ENCODE measurements around the gene PDE7B. TPM values are rescaled to one million over a fixed set of nuclear protein-coding genes. Genes with fewer than 3 reads are reported as not detected.

Gene PDE7B
- total and polyA plus RNA-seq, 2 donors from 2014 or later = 4.6 to 15.4 TPM

DNA sequence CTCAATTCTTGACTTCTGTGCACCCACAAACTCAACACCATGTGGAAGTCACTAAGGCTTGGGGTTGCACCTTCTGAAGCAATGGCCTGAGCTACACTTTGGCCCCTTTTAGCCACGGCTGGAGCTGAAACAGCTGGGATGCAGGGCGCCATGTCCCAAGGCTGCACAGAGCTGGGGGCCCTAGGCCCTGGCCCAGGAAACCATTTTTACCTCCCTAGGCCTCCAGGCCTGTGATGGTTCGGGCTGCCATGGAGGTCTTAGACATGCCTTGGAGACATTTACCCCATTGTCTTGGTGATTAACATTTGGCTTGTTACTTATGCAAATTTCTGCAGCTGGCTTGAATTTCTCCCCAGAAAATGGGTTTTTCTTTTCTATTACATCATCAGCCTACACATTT lies 311.8 kb downstream of the PDE7B start:
- H3K27ac ChIP-seq (ENCODE audit: low read depth in 2 of 2, low read length in 2 of 2) = no peak overlapping the region
- no peaks in the 10 kb centered on the region for H3K27me3 ChIP-seq (ENCODE audit: control insufficient read depth, insufficient read depth, low read length)
- TF ChIP-seq, protein P1, sequence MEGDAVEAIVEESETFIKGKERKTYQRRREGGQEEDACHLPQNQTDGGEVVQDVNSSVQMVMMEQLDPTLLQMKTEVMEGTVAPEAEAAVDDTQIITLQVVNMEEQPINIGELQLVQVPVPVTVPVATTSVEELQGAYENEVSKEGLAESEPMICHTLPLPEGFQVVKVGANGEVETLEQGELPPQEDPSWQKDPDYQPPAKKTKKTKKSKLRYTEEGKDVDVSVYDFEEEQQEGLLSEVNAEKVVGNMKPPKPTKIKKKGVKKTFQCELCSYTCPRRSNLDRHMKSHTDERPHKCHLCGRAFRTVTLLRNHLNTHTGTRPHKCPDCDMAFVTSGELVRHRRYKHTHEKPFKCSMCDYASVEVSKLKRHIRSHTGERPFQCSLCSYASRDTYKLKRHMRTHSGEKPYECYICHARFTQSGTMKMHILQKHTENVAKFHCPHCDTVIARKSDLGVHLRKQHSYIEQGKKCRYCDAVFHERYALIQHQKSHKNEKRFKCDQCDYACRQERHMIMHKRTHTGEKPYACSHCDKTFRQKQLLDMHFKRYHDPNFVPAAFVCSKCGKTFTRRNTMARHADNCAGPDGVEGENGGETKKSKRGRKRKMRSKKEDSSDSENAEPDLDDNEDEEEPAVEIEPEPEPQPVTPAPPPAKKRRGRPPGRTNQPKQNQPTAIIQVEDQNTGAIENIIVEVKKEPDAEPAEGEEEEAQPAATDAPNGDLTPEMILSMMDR (IDR thresholded peaks at IDR 0.05; ENCODE audit: borderline replicate concordance, extremely low read depth, insufficient read depth) = no peak
- FAIRE-seq (no peak), DNase-seq (no peak)
- no peak overlapping the region for H3K4me3 ChIP-seq (ENCODE audit: low read length in 3 of 3)
- H3K9me3 ChIP-seq (ENCODE audit: control insufficient read depth in 2 of 3, insufficient read depth in 1 of 3, low read length in 3 of 3) = no peaks in the 10 kb centered on the region
- H3K36me3 ChIP-seq (ENCODE audit: control insufficient read depth in 2 of 3, insufficient read depth in 3 of 3, low read length in 3 of 3) = peaks cover 0 to 16% (median 6%) of the 10 kb centered on the region in 3 donors
- intact Hi-C loops (cut with DNase I) = no loop called here
- no peak overlapping the region for H3K9ac ChIP-seq (ENCODE audit: low read length in 3 of 3)
- peaks cover 0 to 2% (median 0%) of the 10 kb centered on the region in 3 donors for H3K4me1 ChIP-seq (ENCODE audit: control insufficient read depth in 2 of 3, insufficient read depth in 2 of 3, low read depth in 1 of 3, low read length in 3 of 3)

DNA sequence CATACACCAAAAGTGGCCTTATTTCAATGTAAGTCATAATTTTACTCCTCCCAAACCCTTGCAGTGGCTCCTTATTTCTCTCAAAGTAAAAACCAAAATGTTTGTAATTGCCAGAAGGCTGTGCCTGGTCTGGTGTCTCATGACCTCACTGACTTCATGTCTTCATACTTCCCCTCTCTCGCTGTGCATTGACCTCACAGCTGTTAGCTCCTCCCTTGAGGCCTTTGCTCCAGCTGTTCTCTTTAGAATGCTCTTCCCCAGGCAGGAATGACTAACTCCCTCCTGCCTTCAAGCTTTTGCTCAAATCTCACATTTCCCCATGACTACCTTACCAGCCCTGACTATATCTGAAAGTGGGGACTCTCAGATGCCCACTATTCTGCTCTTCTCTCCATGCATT lies 315.3 kb downstream of the PDE7B start:
- H3K27ac ChIP-seq (ENCODE audit: low read depth in 2 of 2, low read length in 2 of 2) = no peak overlapping the region
- no peaks in the 10 kb centered on the region for H3K4me1 ChIP-seq (ENCODE audit: control insufficient read depth in 2 of 3, insufficient read depth in 2 of 3, low read depth in 1 of 3, low read length in 3 of 3)
- FAIRE-seq (no peak), DNase-seq (no peak)
- no peak overlapping the region for H3K4me3 ChIP-seq (ENCODE audit: low read length in 3 of 3)
- H3K36me3 ChIP-seq (ENCODE audit: control insufficient read depth in 2 of 3, insufficient read depth in 3 of 3, low read length in 3 of 3) = peaks cover 0 to 18% (median 6%) of the 10 kb centered on the region in 3 donors
- intact Hi-C loops (cut with DNase I) = no loop called here
- H3K27me3 ChIP-seq (ENCODE audit: control insufficient read depth, insufficient read depth, low read length) = no peaks in the 10 kb centered on the region
- H3K9me3 ChIP-seq (ENCODE audit: control insufficient read depth in 2 of 3, insufficient read depth in 1 of 3, low read length in 3 of 3) = no peaks in the 10 kb centered on the region
- TF ChIP-seq, protein P1 (IDR thresholded peaks at IDR 0.05; ENCODE audit: borderline replicate concordance, extremely low read depth, insufficient read depth) = no peak
- H3K9ac ChIP-seq (ENCODE audit: low read length in 3 of 3) = no peak overlapping the region

DNA sequence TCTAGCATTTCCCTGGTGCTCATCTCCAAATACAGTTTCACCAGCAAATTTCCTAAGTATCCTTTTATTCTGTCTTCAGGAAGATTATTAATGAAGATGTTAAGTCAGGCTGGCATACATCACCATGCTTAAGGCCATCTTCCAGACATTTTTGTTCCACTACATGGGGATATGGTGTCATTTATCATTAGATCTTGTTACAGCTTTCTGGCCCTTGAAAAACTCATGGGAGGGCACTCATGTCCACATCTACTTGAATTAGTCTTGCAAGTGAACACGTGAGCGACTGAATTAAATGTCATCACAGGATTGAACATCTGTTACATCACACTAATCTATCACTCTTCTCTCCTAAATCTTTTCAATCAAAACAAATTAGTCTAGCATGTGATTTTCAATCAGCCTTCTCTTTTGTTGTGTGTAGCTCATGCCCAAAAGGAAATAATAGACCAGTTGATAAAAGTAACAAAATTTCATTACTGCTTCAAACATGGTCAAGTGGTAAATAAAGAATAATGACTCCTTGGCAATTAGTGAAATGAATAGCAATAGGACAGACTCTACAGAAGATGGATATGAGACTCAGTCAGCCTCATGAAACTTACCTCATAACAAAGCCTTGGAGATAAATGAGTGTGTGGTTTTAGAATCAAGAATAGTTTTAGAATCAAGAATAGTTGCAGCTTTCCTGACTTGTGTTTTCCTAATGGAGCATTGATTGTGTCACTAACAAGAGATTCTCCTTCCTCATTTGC lies 318.1 kb downstream of the PDE7B start:
- H3K9me3 ChIP-seq (ENCODE audit: control insufficient read depth in 2 of 3, insufficient read depth in 1 of 3, low read length in 3 of 3) = no peaks in the 10 kb centered on the region
- peaks cover 0 to 4% (median 0%) of the 10 kb centered on the region in 3 donors for H3K4me1 ChIP-seq (ENCODE audit: control insufficient read depth in 2 of 3, insufficient read depth in 2 of 3, low read depth in 1 of 3, low read length in 3 of 3)
- H3K36me3 ChIP-seq (ENCODE audit: control insufficient read depth in 2 of 3, insufficient read depth in 3 of 3, low read length in 3 of 3) = peaks cover 0 to 18% (median 6%) of the 10 kb centered on the region in 3 donors
- DNase-seq = no peak
- no peak overlapping the region for H3K4me3 ChIP-seq (ENCODE audit: low read length in 3 of 3)
- H3K27me3 ChIP-seq (ENCODE audit: control insufficient read depth, insufficient read depth, low read length) = no peaks in the 10 kb centered on the region
- FAIRE-seq = no peak
- intact Hi-C loops (cut with DNase I) = no loop called here
- no peak overlapping the region for H3K27ac ChIP-seq (ENCODE audit: low read depth in 2 of 2, low read length in 2 of 2)
- no peak overlapping the region for H3K9ac ChIP-seq (ENCODE audit: low read length in 3 of 3)
- TF ChIP-seq, protein P1 (IDR thresholded peaks at IDR 0.05; ENCODE audit: borderline replicate concordance, extremely low read depth, insufficient read depth) = no peak

Measured in kidney (tissue), 14 donors.